Measurements from ENCODE around the gene KRT72. TPM values are rescaled to one million over a fixed set of nuclear protein-coding genes. Genes with fewer than 3 reads are reported as not detected.

The KRT72 gene
- total RNA-seq, 1 donor from 2014 or later: not detected

DNA sequence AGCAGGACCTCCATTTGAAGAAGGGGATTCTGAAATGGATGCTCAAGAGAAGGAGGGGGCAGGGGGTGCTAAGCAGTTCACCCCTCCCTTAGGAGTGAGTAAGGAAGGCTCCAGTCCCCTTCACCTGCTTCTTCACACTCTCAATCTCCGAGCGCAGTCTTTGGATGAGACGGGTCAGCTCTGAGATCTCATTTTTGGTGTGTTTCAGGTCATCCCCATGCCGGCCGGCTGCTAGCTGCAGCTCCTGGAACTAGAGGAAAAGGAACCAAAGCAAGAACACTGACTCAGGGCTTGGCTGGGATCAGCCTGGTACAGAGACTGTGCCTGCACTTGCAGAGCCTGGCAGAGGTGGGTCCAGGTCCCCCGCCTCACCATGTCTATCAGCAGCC is 9.8 kb upstream of the KRT72 start:
- H3K27ac ChIP-seq: no peak overlapping the region
- no peaks in the 10 kb centered on the region for H3K4me1 ChIP-seq
- TF ChIP-seq, protein P1, sequence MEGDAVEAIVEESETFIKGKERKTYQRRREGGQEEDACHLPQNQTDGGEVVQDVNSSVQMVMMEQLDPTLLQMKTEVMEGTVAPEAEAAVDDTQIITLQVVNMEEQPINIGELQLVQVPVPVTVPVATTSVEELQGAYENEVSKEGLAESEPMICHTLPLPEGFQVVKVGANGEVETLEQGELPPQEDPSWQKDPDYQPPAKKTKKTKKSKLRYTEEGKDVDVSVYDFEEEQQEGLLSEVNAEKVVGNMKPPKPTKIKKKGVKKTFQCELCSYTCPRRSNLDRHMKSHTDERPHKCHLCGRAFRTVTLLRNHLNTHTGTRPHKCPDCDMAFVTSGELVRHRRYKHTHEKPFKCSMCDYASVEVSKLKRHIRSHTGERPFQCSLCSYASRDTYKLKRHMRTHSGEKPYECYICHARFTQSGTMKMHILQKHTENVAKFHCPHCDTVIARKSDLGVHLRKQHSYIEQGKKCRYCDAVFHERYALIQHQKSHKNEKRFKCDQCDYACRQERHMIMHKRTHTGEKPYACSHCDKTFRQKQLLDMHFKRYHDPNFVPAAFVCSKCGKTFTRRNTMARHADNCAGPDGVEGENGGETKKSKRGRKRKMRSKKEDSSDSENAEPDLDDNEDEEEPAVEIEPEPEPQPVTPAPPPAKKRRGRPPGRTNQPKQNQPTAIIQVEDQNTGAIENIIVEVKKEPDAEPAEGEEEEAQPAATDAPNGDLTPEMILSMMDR (IDR thresholded peaks at IDR 0.05): no peak
- no peak overlapping the region for H3K4me3 ChIP-seq
- intact Hi-C loops (cut with DNase I): no loop called here
- ATAC-seq: no peak
- no peaks in the 10 kb centered on the region for H3K36me3 ChIP-seq
- H3K9me3 ChIP-seq: no peaks in the 10 kb centered on the region
- DNase-seq: peak; percentile 21
- peaks cover 17% of the 10 kb centered on the region for H3K27me3 ChIP-seq

- no peaks in the 10 kb centered on the region for H3K4me1 ChIP-seq
- peaks cover 17% of the 10 kb centered on the region for H3K27me3 ChIP-seq
- intact Hi-C loops (cut with DNase I): no loop called here
- ATAC-seq (no peak), DNase-seq (peak; percentile 40)
- H3K4me3 ChIP-seq: no peak overlapping the region
- no peak overlapping the region for H3K27ac ChIP-seq
- TF ChIP-seq, protein P1 (IDR thresholded peaks at IDR 0.05): no peak
- H3K9me3 ChIP-seq: no peaks in the 10 kb centered on the region
- H3K36me3 ChIP-seq: no peaks in the 10 kb centered on the region
Observed at GRCh38 chr12:52608826-52609630, 7.8 kb upstream of the KRT72 start.

- no peaks in the 10 kb centered on the region for H3K36me3 ChIP-seq
- TF ChIP-seq, protein P1 (IDR thresholded peaks at IDR 0.05): no peak
- intact Hi-C loops (cut with DNase I): no loop called here
- no peak overlapping the region for H3K27ac ChIP-seq
- H3K4me1 ChIP-seq: no peaks in the 10 kb centered on the region
- H3K27me3 ChIP-seq: peaks cover 17% of the 10 kb centered on the region
- no peak overlapping the region for H3K4me3 ChIP-seq
- no peak for ATAC-seq
- DNase-seq: peak; percentile 55
- no peaks in the 10 kb centered on the region for H3K9me3 ChIP-seq
Observed at GRCh38 chr12:52608161-52608560, 6.9 kb upstream of the KRT72 start.

- Histone ChIP-seq H3K36me3 (no peaks in the 10 kb centered on the region), H3K27ac (no peak overlapping the region), H3K27me3 (peaks cover 23% of the 10 kb centered on the region), H3K9me3 (no peaks in the 10 kb centered on the region), H3K4me1 (no peaks in the 10 kb centered on the region), H3K4me3 (no peak overlapping the region)
- TF ChIP-seq, protein P1 (IDR thresholded peaks at IDR 0.05): no peak
- no peak for DNase-seq
- ATAC-seq: no peak
- intact Hi-C loops (cut with DNase I): no loop called here
Observed at GRCh38 chr12:52607314-52607713, 6.1 kb upstream of the KRT72 start.

GRCh38 chr12:52606581-52607218 is 5.4 kb upstream of the KRT72 start:
- H3K4me1 ChIP-seq: no peaks in the 10 kb centered on the region

More at GRCh38 chr12:52606581-52607218, 5.4 kb upstream of the KRT72 start:
- TF ChIP-seq, protein P1 (IDR thresholded peaks at IDR 0.05): no peak
- no peak overlapping the region for H3K4me3 ChIP-seq
- no peaks in the 10 kb centered on the region for H3K36me3 ChIP-seq
- DNase-seq: no peak
- H3K27me3 ChIP-seq: peaks cover 25% of the 10 kb centered on the region
- intact Hi-C loops (cut with DNase I): no loop called here
- no peak for ATAC-seq
- H3K27ac ChIP-seq: no peak overlapping the region
- no peaks in the 10 kb centered on the region for H3K9me3 ChIP-seq
